Measurements from ENCODE around the gene CISTR. TPM values are rescaled to one million over a fixed set of nuclear protein-coding genes. Genes with fewer than 3 reads are reported as not detected.

Gene CISTR
- total RNA-seq, 1 donor from 2014 or later, result not detected

- peaks cover 16% of the 10 kb centered on the region for H3K4me1 Mint-ChIP-seq (ENCODE audit: low read depth)
- H3K27me3 Mint-ChIP-seq (ENCODE audit: insufficient read depth), result peaks cover 40% of the 10 kb centered on the region
- no peak overlapping the region for H3K4me3 Mint-ChIP-seq
- DNase-seq (ENCODE audit: low spot score), result no peak
- peaks cover 2% of the 10 kb centered on the region for H3K36me3 Mint-ChIP-seq (ENCODE audit: low read depth)
- H3K9me3 Mint-ChIP-seq, result no peaks in the 10 kb centered on the region
- H3K27ac Mint-ChIP-seq, result no peak overlapping the region
- intact Hi-C loops (cut with micrococcal nuclease), result no loop called here
Observed at GRCh38 chr12:53736592-53736991, 15.2 kb downstream of the CISTR start.

GRCh38 chr12:53735556-53735955, 16.2 kb downstream of the CISTR start:
- Mint-ChIP-seq H3K9me3 (no peaks in the 10 kb centered on the region), H3K4me1 (ENCODE audit: low read depth) (peaks cover 16% of the 10 kb centered on the region), H3K27me3 (ENCODE audit: insufficient read depth) (peaks cover 40% of the 10 kb centered on the region), H3K4me3 (no peak overlapping the region), H3K36me3 (ENCODE audit: low read depth) (peaks cover 2% of the 10 kb centered on the region), H3K27ac (no peak overlapping the region)
- DNase-seq (ENCODE audit: low spot score), result no peak
- intact Hi-C loops (cut with micrococcal nuclease), result no loop called here

- Mint-ChIP-seq H3K27ac (no peak overlapping the region), H3K36me3 (ENCODE audit: low read depth) (peaks cover 2% of the 10 kb centered on the region), H3K27me3 (ENCODE audit: insufficient read depth) (peaks cover 37% of the 10 kb centered on the region), H3K4me3 (no peak overlapping the region), H3K4me1 (ENCODE audit: low read depth) (peaks cover 13% of the 10 kb centered on the region), H3K9me3 (no peaks in the 10 kb centered on the region)
- no peak for DNase-seq (ENCODE audit: low spot score)
- intact Hi-C loops (cut with micrococcal nuclease), result no loop called here
Observed at GRCh38 chr12:53734425-53734824, 17.4 kb downstream of the CISTR start.

- Mint-ChIP-seq H3K27ac (no peak overlapping the region), H3K4me3 (no peak overlapping the region), H3K36me3 (ENCODE audit: low read depth) (peaks cover 1% of the 10 kb centered on the region), H3K4me1 (ENCODE audit: low read depth) (peaks cover 6% of the 10 kb centered on the region), H3K27me3 (ENCODE audit: insufficient read depth) (peaks cover 30% of the 10 kb centered on the region), H3K9me3 (no peaks in the 10 kb centered on the region)
- intact Hi-C loops (cut with micrococcal nuclease), result no loop called here
- DNase-seq (ENCODE audit: low spot score), result no peak
Observed at GRCh38 chr12:53733807-53734200, 18.0 kb downstream of the CISTR start.

GRCh38 chr12:53733051-53733806, 18.6 kb downstream of the CISTR start:
- no peak for DNase-seq (ENCODE audit: low spot score)
- Mint-ChIP-seq H3K27me3 (ENCODE audit: insufficient read depth) (peaks cover 28% of the 10 kb centered on the region), H3K4me1 (ENCODE audit: low read depth) (peaks cover 4% of the 10 kb centered on the region), H3K4me3 (no peak overlapping the region), H3K27ac (no peak overlapping the region), H3K9me3 (no peaks in the 10 kb centered on the region), H3K36me3 (ENCODE audit: low read depth) (no peaks in the 10 kb centered on the region)
- intact Hi-C loops (cut with micrococcal nuclease), result no loop called here

- peaks cover 4% of the 10 kb centered on the region for H3K27me3 Mint-ChIP-seq (ENCODE audit: insufficient read depth)
- no peak for DNase-seq (ENCODE audit: low spot score)
- intact Hi-C loops (cut with micrococcal nuclease), result loop anchor here (5.0 kb wide), 1 partner anchor 407 kb away; the partner anchor contains the start of gene AAAS
- H3K36me3 Mint-ChIP-seq (ENCODE audit: low read depth), result peaks cover 4% of the 10 kb centered on the region
- H3K27ac Mint-ChIP-seq, result no peak overlapping the region
- peaks cover 30% of the 10 kb centered on the region for H3K4me1 Mint-ChIP-seq (ENCODE audit: low read depth)
- no peaks in the 10 kb centered on the region for H3K9me3 Mint-ChIP-seq
- no peak overlapping the region for H3K4me3 Mint-ChIP-seq
Observed at GRCh38 chr12:53729644-53730043, 22.1 kb downstream of the CISTR start.

GRCh38 chr12:53728206-53728605, 23.6 kb downstream of the CISTR start:
- H3K9me3 Mint-ChIP-seq, result no peaks in the 10 kb centered on the region
- peaks cover 26% of the 10 kb centered on the region for H3K4me1 Mint-ChIP-seq (ENCODE audit: low read depth)
- intact Hi-C loops (cut with micrococcal nuclease), result loop anchor here (5.0 kb wide), 1 partner anchor 406 kb away; the partner anchor contains the start of gene AAAS
- DNase-seq (ENCODE audit: low spot score), result no peak
- H3K27me3 Mint-ChIP-seq (ENCODE audit: insufficient read depth), result no peaks in the 10 kb centered on the region
- peak overlapping the region; percentile 80 for H3K27ac Mint-ChIP-seq
- peak overlapping the region; percentile 92 for H3K4me3 Mint-ChIP-seq
- peaks cover 13% of the 10 kb centered on the region for H3K36me3 Mint-ChIP-seq (ENCODE audit: low read depth)

- Mint-ChIP-seq H3K27me3 (ENCODE audit: insufficient read depth) (no peaks in the 10 kb centered on the region), H3K27ac (peak within 1 kb of the TSS; percentile 80), H3K9me3 (no peaks in the 10 kb centered on the region), H3K36me3 (ENCODE audit: low read depth) (peaks cover 17% of the 10 kb centered on the region), H3K4me3 (peak within 1 kb of the TSS; percentile 92), H3K4me1 (ENCODE audit: low read depth) (peaks cover 26% of the 10 kb centered on the region)
- intact Hi-C loops (cut with micrococcal nuclease), result loop anchor here (1.0 to 5.0 kb wide), 12 partner anchors 19 to 1989 kb away; partner anchors contain the start of genes AAAS, ATF7, ATP5MC2 and BLOC1S1
- peak; percentile 96 for DNase-seq (ENCODE audit: low spot score)
Observed at GRCh38 chr12:53727310-53728041, 24.3 kb downstream of the CISTR start, which contains the start of gene CALCOCO1. CALCOCO1 (minus strand) TSS chr12:53727452; CDS start chr12:53725242, 2,210 bp downstream.

- no peaks in the 10 kb centered on the region for H3K9me3 Mint-ChIP-seq
- H3K27ac Mint-ChIP-seq, result peak overlapping the region; percentile 80
- peak overlapping the region; percentile 92 for H3K4me3 Mint-ChIP-seq
- H3K4me1 Mint-ChIP-seq (ENCODE audit: low read depth), result peaks cover 26% of the 10 kb centered on the region
- H3K27me3 Mint-ChIP-seq (ENCODE audit: insufficient read depth), result no peaks in the 10 kb centered on the region
- no peak for DNase-seq (ENCODE audit: low spot score)
- intact Hi-C loops (cut with micrococcal nuclease), result loop anchor here (1.0 to 5.0 kb wide), 12 partner anchors 19 to 1990 kb away; partner anchors contain the start of genes AAAS, ATF7, ATP5MC2 and BLOC1S1
- peaks cover 22% of the 10 kb centered on the region for H3K36me3 Mint-ChIP-seq (ENCODE audit: low read depth)
Observed at GRCh38 chr12:53726946-53727309, 24.9 kb downstream of the CISTR start.

GRCh38 chr12:53726341-53726740, 25.4 kb downstream of the CISTR start:
- peaks cover 26% of the 10 kb centered on the region for H3K4me1 Mint-ChIP-seq (ENCODE audit: low read depth)
- H3K9me3 Mint-ChIP-seq, result no peaks in the 10 kb centered on the region
- H3K27ac Mint-ChIP-seq, result peak overlapping the region; percentile 42

GRCh38 chr12:53725824-53726223, 26.0 kb downstream of the CISTR start:
- Mint-ChIP-seq H3K27me3 (ENCODE audit: insufficient read depth) (no peaks in the 10 kb centered on the region), H3K36me3 (ENCODE audit: low read depth) (peaks cover 31% of the 10 kb centered on the region), H3K4me3 (peak overlapping the region; percentile 24), H3K27ac (no peak overlapping the region), H3K9me3 (no peaks in the 10 kb centered on the region), H3K4me1 (ENCODE audit: low read depth) (peaks cover 26% of the 10 kb centered on the region)
- DNase-seq (ENCODE audit: low spot score), result no peak
- intact Hi-C loops (cut with micrococcal nuclease), result loop anchor here (2.0 to 5.0 kb wide), 4 partner anchors 345 to 1991 kb away; partner anchors contain the start of genes AAAS, BLOC1S1 and SP1

More at GRCh38 chr12:53726341-53726740, 25.4 kb downstream of the CISTR start:
- peaks cover 26% of the 10 kb centered on the region for H3K36me3 Mint-ChIP-seq (ENCODE audit: low read depth)
- H3K4me3 Mint-ChIP-seq, result peak overlapping the region; percentile 92
- DNase-seq (ENCODE audit: low spot score), result no peak
- H3K27me3 Mint-ChIP-seq (ENCODE audit: insufficient read depth), result no peaks in the 10 kb centered on the region
- intact Hi-C loops (cut with micrococcal nuclease), result loop anchor here (2.0 to 5.0 kb wide), 4 partner anchors 346 to 1990 kb away; partner anchors contain the start of genes AAAS, BLOC1S1 and SP1

- Mint-ChIP-seq H3K36me3 (ENCODE audit: low read depth) (peaks cover 35% of the 10 kb centered on the region), H3K9me3 (no peaks in the 10 kb centered on the region), H3K27me3 (ENCODE audit: insufficient read depth) (no peaks in the 10 kb centered on the region), H3K4me3 (no peak overlapping the region), H3K27ac (no peak overlapping the region), H3K4me1 (ENCODE audit: low read depth) (peaks cover 19% of the 10 kb centered on the region)
- no peak for DNase-seq (ENCODE audit: low spot score)
- intact Hi-C loops (cut with micrococcal nuclease), result no loop called here
Observed at GRCh38 chr12:53722450-53723041, 29.2 kb downstream of the CISTR start.
